GM21619 (cell line): ENCODE measurements around the gene CCDC159.
"Not testable (repeated sequence)": the region's sequence is repeated elsewhere in the genome, so short reads cannot be mapped to it uniquely, and the experiment has no call there.

Experiments
- ATAC-seq: cut with Tn5 transposase; IDR thresholded peaks from one replicate; pipeline ENCODE4 v1.9.1; 2021; ENCODE audit not compliant: unreplicated experiment

The CCDC159 gene

DNA sequence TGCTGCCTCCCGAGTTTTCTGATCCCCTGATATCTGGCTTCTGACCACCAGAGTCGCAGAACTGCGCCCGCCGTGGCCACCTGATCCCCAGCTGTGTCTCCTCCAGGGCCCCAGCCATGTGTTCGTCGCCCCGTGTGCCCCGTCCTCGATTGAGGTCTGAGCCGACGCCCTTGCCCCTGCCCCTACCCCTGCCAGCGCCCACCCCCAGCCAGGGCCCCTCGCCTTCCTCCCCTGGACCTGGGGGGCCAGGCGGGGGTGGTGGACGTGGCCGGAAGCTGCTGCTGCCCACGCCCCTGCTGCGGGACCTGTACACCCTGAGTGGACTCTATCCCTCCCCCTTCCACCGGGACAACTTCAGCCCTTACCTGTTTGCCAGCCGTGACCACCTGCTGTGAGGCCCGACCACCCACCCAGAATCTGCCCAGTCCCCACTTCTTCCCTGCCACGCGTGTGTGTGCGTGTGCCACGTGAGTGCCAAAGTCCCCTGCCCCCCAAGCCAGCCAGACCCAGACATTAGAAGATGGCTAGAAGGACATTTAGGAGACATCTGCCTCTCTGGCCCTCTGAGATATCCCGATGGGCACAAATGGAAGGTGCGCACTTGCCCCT, 18.1 kb downstream of the CCDC159 start:
- no peak for ATAC-seq

DNA sequence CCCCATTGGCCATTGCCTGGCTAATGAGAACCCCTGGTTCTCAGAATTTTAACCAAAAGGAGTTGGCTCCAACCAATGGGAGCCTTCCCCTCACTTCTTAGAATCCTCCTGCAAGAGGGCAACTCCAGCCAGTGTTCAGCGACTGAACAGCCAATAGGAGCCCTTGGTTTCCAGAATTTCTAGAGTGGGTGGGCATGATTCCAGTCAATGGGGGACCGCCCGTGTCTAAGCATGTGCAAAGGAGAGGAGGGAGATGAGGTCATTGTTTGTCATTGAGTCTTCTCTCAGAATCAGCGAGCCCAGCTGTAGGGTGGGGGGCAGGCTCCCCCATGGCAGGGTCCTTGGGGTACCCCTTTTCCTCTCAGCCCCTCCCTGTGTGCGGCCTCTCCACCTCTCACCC, 18.6 kb downstream of the CCDC159 start:
- no peak for ATAC-seq

DNA sequence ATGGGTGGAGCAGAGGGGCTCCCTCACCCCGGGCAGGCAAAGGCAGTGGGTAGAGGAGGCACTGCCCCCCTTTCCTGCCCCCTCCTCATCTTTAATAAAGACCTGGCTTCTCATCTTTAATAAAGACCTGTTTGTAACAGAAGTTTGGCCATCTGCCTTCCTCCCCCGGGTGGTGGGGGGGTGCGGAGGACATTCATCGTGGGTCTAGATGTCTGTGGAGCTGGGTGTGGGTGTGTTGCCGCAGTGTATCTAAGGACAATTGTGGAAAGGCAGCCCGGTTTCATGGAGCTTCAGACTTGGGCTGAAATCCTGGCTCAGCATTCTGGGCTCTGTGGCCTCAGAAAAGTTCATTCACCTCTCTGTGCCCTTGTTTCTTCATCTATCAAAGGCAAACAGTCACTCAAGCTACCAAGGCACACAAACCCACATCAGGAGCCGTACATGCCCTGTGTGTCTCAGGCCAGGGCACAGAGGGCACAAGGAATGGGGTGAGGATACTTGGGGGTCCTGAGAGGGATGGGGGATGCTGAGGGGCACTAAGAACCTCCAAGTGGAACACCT, 19.3 kb downstream of the CCDC159 start:
- no peak for ATAC-seq

DNA sequence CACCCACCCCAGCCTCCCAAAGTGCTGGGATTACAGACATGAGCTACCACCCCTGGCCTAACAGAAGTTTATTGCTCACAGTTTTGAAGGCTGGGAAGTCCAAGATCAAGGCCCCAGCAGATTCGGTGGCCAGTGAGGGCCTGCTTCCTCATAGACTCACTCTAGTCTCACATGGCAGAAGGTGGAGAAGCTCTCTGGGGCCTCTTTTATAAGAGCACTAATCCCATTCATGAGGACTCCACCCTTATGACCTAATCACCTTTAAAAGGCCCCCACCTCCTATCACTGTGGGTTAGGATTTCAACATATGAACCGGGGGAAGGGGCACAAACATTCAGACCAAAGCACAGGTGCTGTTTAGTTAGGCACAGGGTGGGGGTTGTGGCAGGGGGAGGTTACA, 21.2 kb downstream of the CCDC159 start:
- no peak for ATAC-seq

DNA sequence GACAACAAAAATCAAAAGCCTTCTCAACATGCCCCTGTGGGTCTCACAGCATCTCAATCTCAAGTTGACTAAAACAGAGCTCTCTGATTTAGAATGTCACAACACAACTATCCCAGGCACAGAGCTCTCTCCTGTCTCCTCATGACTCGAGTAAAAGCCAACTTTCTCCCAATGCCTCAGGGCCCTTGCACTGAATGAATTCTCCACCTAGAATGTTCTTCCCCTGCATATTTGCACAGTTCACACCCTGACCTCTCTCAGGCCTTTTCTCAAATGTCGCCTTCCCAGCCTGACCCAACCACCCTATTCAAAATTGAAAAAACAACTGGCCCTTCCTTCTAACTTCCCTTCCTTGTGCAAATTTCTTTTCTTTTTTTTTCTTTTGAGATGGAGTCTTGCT, 24.4 kb downstream of the CCDC159 start:
- ATAC-seq, result no peak

DNA sequence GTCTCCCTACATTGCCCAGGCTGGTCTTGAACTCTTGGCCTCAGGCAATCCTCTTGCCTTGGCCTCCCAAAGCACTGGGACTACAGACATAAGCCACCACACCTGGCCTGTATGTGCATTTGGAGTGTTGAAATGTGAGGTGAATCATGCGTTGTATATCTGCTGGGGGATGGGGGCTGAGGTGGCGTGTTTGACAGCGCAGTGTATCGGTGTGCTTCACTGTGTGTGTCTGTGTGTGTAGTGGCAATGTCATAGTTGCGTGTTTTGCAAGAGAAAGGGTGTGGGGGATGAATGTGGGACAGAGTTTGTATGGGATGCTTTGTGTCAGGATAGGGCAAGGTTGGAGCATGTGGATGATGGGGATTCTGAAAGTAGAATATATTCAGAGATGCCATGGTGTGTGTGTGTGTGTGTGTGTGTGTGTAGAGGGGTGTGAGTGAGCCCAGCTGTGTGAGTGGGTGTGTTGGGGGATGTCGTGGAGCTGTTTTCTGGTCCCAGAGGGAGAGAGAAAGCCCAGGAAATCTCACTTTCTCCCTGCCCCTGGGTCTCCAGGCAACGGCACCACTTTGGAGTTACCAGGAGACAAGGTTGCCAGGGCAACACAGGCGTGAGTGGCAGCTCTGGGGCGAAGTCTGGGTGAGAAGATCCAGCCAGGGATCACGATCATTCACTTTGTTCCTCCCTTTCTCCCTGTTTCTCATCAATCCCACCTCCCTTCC, 27.0 kb downstream of the CCDC159 start:
- no peak for ATAC-seq

DNA sequence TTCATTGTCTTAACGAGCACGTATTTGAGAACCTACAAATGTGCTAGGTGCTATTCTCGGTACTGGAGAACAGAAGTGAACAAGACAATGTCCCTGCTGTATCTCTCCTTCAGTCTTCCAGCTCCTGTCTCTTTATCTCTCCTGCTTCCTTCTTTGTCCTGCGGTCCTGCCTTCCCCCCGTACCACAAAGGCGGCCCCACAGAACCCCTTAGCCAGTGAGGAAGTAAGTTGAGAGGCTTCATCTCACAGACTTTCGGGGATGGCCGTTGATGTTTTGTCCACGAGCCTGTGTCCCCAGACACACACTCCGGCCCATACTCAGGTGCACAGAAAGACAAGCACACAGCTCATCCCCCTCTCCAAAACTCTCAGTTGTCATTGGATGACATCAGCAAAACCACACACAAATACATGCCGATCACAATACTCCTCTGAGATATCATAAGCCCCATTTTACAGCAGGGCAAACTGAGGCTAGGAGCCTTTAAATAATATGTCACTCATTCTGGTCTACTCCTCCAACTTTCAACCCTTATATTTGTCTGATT, 27.6 kb downstream of the CCDC159 start:
- ATAC-seq, result no peak

DNA sequence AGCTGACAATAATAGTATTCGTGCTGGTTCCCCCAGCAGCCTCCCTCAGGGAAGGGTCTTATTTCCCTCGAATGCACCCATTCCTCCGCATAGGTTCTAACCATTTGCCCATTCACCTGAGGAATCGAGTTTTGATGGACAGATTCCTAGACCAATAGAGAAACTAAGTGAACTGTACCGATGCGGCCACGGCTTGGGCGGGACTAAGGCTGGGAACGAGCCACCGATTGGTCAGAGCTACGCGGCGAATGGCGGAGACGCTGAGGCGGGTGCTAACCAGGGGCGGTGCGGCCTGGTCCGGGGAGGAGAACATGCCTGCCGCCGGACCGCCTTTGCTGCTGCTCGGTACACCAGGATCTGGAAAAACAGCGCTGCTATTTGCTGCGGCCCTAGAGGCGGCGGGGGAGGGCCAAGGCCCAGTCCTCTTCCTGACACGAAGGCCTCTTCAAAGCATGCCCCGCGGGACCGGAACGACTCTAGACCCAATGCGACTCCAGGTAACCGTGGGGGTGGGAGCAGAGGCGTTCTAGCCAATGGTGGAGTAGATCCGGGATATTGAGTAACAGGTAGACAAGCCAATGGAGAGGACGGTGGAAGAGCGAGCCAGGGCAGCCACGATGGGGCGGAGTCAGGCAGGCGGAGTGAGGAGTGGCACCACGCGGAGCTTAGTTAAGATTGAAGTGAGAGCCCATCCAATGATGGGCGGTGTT, 28.3 kb downstream of the CCDC159 start, which contains the start of gene SWSAP1:
SWSAP1 (plus strand) TSS at position 234 of the 710 bp plus-strand sequence; CDS start at position 249, 15 bp downstream.
- peak; percentile 80 for ATAC-seq

DNA sequence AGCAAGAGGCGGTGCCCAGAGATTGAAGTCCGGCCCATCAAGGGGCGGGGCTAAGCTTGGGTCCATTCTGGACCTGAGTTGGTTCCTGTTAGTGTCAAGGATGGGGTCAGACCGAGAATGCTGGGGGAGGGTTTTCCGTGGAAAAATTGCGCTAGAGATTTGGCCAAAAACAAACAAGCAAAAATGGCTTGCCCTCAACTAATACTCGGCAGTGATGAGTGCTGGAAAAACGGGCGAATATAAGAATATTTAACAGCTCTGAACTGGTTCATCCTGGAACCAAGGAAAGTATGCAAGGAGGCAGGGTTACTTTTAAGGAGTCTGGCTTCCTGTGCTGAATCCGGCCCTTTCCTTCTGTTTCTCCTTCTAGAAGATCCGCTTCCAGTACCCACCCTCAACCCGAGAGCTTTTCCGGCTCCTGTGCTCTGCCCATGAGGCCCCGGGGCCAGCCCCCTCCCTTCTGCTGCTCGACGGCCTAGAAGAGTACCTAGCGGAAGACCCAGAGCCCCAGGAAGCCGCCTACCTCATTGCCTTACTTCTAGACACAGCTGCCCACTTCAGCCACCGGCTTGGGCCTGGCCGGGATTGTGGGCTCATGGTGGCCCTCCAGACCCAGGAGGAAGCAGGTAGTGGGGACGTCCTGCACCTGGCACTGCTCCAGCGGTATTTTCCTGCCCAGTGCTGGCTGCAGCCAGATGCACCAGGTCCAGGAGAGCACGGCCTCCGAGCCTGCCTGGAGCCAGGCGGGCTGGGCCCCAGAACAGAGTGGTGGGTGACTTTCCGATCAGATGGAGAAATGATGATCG, 29.0 kb downstream of the CCDC159 start:
- no peak for ATAC-seq

DNA sequence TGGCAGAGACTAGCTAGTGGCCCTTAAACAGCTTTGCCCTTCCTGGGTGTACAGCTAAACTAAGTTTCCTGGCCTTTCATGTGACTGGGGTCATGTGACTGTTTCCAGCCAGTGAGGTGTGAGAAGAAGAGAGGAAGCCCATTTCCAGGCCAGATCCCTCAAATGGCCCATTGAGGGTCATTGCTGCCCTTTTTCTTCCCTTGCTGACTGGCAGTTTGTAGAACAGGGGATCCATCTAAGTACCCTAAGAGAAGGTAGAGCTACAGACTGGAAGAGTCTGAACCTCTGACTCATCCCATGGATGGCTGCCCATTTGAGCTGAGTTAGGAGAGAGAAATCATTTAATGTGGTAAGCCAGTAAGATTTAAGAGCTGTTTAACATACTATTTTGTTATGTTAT, 30.9 kb downstream of the CCDC159 start:
- ATAC-seq, result no peak

DNA sequence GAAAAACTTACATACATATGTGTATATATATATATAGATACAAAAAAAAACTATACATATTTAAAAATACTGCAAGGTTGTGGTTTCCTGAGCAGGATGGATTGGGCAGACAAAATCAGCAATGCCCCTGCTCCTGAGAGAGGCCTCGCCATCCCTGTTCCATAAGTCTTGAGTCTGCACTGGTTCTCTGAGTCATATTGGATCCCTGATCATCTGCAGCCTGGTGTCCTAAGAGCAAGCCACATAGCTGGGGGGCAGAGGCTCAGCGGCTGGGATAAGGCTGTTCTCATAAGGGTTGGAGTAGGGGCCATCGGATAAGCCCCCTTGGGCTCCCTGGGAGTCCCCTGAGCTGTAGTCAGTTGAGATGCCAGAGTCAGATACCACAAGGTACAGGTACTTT, 31.4 kb downstream of the CCDC159 start:
- no peak for ATAC-seq

DNA sequence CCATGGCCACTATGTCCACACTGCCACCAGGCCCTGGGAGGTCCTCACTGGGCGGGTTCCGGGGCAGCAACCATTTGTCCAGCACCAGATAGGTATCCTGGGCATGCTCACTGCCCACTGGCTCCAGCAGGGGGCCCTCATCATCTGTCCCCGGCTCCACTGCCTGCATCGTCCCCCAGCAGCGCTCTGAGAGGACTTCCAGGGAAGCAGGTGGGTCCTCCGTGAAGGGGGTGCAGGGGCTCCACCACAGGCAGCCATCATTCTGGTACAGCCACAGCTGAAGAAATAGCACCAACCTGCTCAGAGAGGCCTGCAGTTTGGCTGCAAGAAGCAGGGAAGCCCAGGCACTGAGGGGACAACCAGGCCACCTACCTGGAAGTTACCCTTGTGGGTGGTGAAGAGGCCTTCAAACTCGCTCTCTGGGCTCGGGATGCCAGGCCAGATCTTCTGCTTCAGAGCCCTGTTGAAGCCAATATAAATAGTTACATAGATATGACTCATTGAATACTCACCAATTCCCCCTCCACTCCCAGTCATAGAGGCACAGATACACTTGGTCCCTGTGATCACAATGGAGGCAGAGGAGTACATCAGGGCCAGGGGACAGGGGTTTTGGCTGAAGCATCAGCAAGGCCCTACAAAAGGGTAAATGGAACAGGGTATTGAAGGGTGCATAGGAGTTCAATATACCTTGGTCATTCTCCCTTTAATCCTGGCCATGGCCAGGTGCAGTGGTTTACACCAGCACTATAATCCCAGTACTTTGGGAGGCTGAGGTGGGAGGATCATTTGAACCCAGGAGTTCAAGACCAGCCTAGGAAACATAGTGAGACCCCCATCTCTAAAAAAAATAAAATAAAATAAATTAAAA, 32.2 kb downstream of the CCDC159 start:
- ATAC-seq, result no peak

DNA sequence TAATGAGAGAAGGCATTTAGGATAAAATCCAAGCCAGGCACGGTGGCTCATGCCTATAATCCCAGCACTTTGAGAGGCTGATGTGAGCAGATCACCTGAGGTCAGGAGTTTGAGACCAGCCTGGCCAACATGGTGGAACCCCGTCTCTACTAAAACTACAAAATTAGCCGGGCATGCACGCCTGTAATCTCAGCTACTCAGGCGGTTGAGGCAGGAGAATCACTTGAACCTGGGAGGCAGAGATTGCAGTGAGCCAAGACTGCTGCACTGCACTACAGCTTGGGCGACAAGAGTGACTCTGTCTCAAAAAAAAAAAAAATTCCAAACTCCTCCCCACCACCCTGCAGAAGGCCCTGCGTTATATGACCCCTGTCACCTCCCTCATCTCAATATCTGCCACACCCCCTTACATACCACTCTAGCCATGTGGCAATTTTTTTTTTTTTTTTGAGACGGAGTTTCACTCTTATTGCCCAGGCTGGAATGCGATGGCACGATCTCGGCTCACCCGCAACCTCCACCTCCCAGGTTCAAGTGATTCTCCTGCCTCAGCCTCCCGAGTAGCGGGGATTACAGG, 33.0 kb downstream of the CCDC159 start:
- ATAC-seq, result not testable (repeated sequence)

DNA sequence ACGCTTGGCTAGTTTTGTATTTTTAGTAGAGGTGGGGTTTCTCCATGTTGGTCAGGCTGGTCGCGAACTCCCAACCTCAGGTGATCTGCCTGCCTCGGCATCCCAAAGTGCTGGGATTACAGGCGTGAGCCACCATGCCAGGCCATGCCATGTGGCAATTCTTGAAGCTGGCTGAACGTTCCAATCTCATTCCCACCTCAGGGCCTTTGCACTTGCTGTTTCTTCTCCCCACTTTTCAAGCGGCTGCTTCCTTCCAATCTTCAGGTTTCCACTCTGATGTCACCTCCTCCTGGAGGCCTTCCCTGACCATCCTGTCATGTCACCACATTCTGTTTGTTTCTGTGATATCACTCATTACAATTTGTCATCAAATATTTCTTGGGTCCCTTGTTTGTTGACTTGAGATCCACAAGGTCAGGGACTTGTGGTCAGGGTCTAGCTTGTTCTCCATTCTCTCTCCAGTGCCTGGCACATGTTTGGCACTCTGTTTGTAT, 33.6 kb downstream of the CCDC159 start:
- ATAC-seq, result no peak

DNA sequence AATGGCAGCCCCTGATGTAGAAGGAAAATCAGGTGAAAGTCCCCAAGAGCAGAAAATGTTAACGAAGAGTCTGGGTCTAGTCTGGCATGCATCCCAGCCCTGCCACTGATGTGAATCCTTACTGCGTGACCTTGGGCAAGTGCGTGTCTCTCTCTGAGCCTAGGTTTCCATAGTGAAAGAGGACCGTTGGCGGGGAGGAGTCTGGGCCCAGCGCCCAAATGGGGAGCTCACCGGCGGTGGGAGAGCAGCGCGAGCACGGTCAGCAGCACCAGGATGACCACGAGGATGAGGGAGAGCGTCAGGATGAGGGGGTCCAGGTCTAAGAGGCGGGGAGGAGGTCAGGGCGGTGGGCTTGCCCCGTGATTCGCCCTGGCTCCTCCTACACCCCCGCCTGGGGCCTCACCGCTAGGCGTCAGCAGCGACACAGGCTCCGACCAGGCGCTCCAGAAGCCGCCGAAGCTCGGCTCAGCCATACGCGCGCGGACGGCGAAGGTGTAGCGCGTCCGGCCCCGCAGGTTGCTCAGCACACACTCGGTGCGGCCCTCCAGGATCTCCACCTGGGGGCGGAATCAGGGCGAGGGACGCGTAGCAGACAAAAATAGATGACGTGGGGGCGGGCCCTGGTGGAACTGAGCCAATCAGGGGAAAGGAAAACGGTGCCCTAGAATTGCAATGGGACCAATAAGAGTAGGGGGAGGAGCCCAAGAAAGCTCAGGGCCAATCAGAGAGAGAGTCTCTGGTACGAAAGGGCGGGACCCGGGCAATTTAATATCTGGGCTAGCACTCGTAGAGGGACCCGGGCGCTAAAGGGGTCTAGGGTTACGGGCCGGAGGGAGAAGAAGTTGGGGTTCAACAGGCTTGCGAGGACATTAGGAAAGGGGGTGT, 34.6 kb downstream of the CCDC159 start:
- peak; percentile 68 for ATAC-seq

DNA sequence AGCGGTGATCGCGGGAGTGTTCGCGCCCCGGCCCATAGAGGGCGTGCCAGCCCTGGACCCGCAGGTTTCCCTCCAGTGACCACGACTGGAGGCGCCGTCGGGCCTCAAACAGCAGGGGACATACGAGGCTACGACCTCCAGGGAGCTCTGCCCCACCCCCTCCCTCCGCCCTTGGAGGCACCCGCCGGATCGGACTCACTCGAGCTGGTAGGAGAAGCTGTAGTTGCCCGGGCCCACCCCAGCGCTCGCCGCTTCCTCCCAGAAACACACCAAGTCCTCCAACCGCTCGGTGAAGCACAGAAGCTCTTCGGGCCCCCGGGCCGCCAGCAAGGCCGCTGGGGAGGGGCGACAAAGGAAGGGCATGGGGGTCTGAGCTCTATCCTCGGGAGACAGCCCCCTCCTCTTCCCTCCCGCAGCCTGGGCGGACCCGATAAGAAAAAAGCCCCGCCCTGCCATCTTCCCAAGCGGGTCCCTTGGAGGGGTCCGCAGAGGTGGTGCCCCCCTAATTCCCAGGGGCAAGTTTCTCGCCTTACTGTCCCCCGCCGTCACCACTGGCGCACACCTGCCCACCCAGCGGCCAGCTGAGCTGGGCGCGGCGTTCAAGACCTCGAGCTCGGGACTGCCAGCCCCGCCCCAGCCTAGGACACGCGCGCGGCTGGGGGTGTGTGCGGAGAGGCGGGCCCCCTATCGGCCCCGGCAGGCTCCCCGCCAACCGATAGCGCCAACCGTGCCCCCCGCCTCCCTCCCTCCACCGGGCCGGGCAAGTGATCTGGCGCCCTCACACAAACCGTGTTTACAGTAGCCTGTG, 36.8 kb downstream of the CCDC159 start:
- no peak for ATAC-seq

DNA sequence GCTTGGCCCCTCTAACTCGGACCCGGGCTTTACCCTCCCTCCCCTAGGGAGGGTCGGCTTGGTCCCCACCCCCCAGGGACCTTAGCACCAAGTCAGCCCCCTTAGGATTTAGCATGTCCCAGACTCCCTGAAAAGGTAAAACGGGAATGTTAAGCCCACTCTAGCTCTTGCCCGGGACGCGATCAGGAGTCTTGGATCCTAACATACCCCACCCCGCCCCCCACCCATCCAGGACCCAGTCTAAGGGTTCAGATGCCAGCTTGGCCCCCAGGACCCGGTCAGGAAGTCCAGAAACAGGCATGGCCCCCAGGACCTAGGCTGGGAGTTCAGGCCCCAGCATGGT, 37.4 kb downstream of the CCDC159 start:
- no peak for ATAC-seq

DNA sequence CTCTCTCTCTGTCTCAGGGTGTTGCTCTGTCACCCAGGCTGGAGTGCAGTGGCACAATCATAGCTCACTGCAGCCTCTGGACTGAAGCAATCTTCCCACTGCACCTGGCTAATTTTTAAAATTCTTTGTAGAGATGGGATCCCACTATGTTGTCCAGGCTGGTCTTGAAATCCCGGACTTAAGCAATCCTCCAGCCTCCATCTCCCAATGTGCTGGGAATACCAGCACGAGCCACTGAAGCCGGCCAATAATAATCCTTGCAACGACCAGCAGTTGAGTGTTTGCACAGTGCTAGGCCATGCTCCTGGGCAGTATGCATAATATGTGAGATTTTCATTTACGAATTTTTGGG, 38.4 kb downstream of the CCDC159 start:
- no peak for ATAC-seq
